Fibroblast of skin of scalp (primary cell): ENCODE results near the gene THOC6.

ENCODE experiments used
- DNase-seq: peaks from one replicate; pipeline ENCODE4 v3.0.0-alpha.2; 2013

The THOC6 gene

DNA sequence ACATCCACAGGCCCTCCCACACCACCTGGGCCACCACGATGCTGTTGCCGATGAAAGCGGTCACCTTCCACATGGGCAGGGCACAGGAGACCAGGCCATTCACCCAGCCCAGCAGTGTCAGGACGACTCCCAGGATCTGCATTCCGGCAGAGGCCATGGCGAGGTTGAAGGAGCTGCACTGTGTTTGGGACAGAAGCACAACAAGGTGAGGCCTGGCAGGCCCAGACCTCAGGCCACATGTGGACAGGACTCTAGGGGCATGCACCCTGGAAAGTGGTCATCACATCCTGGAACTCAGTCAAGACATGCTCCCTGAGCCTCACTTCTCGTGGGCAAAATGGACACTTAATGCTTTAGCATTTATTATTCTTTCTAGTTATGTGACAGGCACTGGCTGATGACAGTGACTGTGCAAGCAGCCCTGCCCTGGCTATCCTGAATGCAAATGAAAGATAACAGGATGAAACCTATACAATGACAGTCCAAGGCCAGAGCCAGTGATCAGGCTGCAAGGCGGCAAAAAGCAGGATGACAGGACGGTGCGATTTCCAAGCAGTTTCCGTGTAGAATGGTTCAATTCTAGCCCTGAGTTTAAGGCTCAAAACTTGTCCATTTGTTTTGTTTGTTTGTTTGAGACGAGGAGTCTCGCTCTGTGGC is 7.8 kb upstream of the THOC6 start:
- no peak for DNase-seq

DNA sequence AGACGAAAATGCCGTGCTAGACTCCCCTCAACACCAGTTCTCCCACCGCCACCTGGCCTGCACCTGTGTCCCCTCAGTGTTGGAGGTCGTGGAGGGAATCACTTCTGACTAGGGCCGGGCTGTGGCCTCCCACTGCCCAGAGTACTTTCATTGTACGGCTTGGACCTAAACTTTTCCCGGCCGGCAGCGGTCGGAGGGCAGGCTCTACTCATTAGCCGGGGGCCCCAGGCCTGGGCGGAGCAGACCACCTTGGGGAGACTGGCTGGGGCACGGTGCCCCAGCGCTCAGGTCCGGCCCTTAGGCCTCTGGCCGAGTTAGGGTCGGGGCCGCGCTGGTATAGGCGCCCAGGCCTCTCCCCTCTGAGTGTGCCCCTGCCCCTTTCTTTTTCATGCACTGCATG is 6.5 kb upstream of the THOC6 start:
- DNase-seq = no peak

DNA sequence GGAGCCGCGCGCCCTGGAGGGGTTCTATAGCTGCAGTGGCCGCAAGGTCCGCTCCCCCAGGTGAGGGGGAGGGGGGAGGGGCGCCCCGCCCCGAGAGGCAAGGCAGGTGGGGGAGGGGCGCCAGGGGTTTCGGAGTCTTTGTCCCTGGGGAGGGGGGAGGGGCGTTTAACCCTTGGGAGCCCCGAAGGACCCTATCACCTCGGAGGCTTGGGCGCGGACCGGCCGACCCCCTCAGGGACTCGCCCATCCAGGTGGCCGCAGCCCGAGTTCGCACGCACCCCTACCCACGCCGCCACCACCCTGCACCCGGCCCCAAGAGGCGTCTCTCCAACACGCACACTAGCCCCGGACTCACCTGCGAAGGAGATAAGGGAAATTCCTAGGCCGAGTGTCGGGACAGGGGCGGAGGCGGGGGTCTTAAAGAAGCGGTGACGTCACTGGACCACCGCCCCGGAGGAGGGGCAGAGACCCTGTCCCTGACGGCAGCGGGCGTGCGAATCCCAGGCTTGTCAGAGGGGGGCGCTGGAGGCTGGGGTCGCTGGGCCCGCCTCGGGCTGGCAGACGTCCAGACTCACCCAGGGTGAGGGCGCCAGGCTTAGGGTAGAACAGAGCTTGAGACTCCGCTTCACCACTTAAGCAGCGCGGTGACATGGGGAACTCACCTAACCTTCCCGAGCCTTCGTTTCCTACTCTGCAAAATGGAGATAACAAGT is 5.9 kb upstream of the THOC6 start, which contains the start of gene CLDN6:
CLDN6 (minus strand) TSS at position 390 of the 713 bp plus-strand sequence. CDS start 2,162 bp downstream, outside the sequence.
- DNase-seq = peak; percentile 24

DNA sequence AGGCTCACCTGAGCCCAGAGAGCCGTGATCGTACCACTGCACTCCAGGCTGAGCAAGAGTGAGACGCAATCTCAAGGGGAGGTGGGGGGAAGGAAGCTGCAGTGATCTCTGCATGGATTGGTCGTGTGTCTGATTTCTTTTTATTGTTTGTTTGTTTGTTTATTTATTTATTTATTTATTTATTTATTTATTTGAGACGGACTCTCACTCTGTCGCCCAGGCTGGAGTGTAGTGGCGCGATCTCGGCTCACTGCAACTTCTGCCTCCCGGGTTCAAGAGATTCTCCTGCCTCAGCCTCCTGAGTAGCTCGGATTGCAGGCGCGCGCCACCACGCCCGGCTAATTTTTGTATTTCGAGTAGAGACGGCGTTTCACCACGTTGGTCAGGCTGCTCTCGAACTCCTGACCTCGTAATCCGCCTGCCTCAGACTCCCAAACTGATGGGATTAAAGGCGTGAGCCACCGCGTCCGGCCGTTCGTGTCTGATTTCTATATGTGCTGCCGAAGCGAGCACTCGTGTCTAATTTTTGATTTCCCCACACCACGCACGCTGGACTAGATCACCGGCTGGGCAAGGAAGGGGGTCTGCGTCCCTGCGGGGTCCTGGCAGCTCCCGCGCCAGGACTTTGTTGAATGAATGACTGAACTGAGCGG is 4.1 kb upstream of the THOC6 start:
- no peak for DNase-seq

DNA sequence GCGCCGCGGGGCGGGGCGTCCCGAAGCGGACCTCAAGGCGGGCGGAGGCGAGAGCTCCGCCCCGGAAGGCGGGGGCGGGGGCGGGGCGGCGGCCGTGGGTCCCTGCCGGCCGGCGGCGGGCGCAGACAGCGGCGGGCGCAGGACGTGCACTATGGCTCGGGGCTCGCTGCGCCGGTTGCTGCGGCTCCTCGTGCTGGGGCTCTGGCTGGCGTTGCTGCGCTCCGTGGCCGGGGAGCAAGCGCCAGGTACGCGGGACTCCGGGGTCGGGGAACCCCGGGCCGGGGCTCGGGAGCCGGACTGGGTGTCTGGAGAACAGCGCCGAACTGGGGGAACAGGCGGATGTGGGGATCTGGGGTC is 3.6 kb upstream of the THOC6 start, which contains the start of gene TNFRSF12A:
TNFRSF12A (plus strand) TSS at position 122 of the 357 bp plus-strand sequence; CDS start at position 152, 30 bp downstream.
- DNase-seq = peak; percentile 87

DNA sequence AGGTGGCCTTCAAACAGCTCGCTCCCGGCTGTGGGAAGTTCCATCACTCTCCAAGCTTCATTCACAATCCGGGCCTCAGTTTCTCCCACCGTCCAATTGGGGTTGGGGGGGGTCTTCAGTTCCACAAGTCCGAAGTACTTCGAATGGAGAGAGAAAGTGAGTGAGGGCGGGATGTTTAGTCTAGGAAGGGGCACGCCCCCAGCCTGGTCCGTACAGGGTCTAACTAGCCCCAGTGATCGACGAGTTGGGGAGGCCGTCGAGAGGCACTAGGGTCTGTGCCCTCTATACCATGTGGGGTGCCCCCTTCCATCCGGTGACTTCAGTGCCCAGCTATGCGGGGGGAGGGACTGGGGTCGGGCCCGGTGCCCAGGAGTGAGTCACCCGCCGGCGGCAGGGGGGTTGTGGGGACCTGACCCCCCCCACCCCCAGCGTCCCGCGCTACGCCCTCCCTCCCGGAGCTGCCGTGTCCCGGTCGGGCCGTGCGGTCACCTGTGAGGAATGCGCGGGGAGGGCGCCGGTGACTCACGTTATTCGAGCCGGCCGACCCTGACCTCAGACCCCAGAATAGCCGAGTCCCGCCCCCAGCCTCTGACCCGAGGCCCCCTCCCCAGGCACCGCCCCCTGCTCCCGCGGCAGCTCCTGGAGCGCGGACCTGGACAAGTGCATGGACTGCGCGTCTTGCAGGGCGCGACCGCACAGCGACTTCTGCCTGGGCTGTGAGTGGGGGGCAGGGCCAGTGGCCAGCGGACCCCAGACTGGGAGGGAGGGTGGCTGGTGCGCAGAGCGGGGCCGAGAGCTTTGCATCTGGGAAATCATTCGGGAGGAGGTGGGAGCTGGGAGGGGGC is 3.0 kb upstream of the THOC6 start:
- peak; percentile 96 for DNase-seq

DNA sequence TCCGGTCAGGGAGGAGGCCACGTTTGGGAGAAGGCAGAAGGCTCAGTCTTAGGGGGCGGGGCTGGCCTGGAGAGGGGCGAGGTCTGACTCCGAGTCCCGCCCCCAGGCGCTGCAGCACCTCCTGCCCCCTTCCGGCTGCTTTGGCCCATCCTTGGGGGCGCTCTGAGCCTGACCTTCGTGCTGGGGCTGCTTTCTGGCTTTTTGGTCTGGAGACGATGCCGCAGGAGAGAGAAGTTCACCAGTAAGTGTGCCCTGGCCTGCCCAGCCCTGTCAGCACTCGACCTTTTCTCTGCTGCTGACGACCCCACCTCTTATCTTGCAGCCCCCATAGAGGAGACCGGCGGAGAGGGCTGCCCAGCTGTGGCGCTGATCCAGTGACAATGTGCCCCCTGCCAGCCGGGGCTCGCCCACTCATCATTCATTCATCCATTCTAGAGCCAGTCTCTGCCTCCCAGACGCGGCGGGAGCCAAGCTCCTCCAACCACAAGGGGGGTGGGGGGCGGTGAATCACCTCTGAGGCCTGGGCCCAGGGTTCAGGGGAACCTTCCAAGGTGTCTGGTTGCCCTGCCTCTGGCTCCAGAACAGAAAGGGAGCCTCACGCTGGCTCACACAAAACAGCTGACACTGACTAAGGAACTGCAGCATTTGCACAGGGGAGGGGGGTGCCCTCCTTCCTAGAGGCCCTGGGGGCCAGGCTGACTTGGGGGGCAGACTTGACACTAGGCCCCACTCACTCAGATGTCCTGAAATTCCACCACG is 2.2 kb upstream of the THOC6 start:
- DNase-seq = peak; percentile 98

DNA sequence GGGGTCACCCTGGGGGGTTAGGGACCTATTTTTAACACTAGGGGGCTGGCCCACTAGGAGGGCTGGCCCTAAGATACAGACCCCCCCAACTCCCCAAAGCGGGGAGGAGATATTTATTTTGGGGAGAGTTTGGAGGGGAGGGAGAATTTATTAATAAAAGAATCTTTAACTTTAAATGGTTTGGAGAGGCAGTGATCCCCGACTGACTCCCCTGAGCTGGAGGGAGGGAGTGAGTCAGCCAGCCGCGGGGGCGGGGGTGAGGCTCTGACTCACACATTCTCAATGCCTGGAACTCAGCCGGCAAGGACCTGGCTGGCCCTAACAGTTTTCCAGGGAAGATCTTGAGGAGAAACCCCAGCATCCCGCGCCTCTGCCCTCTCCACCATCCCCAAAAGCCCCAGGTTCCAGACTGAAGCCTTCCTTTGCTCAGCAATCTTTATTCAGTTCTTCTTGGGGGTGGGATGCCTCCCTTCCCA is 1.6 kb upstream of the THOC6 start:
- peak; percentile 98 for DNase-seq

DNA sequence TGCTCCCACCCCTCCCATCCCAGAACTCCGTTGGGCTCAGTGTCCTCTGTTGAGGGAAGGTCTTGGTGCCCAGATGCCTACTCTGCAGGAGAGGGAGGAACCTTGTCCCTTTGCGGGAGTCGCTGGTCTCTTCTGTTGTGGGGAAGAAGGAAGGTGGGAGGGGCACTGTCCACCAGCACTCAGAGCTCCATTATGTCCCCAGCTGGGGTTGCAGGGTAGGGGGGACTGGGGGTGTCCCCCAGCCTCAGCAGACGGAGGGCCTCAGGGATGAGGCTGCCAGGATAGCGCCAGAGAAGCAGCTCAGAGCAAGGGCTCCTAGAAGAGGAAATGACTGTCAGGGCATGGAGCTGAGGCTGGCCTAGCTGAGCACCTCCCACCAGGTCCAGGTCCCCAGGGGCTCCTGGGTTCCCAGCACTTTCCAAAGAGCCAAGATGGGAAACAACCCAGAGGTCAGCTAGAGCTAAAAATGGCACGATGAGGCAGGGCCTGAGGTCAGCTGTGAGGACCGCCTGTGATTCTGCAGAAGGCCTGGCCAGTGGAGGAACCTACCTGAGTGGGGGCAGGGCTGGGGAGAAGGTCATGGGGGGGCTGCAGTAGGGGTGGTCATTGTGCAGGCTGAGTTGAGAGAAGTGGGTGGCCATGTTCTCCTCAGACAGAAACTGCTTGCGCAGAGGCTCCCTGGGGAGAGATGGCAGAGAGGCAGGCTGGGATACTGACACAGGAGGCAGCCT is 986 bp upstream of the THOC6 start:
- peak; percentile 79 for DNase-seq

DNA sequence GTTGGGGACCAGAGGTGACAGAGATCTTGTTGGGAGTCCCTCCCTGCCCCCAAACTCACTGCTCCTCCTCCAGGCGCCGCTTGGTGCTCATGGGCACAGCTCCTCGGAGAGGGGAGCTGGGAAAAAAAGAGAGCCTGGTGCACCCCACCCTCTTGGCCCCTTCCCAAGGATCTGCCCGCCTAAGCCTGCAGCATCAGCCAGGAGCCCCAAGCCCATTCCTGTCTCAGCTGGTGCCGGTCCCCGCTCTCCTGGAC is 493 bp upstream of the THOC6 start:
- peak; percentile 90 for DNase-seq

DNA sequence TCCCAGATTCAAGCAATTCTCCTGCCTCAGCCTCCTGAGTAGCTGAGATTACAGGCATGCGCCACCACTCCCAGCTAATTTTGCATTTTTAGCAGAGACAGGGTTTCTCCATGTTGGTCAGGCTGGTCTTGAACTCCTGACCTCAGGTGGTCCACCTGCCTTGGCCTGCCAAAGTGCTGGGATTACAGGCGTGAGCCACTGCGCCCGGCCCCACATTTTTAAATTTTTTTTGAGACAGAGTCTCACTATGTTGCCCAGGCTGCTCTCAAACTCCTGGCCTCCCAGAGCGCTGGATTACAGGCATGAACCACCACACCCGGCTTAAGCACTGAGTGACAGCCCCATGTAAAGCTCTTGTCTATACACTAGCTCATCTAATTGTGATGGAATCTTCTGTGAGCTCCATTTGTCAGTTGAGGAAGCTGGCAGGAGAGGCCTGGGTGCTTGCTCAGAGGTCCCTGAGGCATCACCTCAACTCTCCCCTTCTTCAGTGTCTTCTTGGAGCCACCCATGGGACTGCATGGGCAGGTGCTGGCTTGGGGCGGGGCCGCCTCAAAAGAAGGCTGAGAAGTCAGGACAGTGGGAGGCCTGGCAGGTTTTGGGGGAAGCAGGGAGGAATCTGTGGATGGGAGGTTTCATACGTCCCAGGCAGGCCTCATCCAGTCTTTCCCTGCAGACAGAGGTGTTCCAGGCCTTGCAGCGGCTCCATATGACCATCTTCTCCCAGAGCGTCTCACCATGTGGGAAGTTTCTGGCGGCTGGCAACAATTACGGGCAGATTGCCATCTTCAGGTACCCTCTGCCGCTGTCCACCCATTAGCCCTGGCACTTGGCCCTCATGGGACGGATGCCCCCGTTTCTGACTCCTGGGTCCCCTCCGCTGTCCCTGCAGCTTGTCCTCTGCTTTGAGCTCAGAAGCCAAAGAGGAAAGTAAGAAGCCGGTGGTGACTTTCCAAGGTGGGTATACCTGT is 1.5 kb downstream of the THOC6 start:
- DNase-seq = no peak

DNA sequence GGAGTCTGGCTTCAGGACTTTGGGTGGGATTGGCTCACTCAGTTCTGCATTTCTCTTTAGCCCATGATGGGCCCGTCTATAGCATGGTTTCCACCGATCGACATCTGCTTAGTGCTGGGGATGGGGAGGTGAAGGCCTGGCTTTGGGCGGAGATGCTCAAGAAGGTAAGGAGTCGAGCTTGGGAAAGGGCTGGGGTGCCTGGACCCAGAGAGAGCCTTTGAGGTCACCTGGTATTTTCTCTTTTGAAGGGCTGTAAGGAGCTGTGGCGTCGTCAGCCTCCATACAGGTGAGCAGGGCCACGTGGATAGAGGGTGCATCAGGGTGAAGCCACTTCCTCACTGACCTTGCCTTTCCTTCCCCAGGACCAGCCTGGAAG is 2.2 kb downstream of the THOC6 start:
- DNase-seq = no peak

DNA sequence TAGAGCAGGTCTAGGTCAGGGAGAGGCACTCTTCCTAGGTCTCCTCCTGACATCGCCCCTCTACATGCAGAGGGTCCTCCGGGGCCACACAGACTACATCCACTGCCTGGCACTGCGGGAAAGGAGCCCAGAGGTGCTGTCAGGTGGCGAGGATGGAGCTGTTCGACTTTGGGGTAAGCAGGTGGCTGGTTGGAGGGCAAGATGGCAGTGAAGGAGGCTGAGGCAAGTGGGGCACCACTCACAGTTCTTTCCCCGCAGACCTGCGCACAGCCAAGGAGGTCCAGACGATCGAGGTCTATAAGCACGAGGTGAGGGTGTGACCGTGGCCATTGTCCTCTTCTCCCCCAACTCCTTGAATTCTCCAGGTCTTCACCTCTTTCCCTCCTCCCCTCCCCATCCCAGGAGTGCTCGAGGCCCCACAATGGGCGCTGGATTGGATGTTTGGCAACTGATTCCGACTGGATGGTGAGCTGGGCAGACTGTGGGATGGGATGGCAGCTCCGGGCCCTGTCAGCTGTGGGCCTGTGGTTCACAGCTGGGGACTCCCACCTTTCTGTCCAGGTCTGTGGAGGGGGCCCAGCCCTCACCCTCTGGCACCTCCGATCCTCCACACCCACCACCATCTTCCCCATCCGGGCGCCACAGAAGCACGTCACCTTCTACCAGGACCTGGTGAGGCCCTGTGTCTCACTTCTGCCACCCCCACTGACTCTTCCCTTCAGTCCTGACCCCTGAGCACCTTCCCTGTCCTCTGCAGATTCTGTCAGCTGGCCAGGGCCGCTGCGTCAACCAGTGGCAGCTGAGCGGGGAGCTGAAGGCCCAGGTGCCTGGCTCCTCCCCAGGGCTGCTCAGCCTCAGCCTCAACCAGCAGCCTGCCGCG is 3.0 kb downstream of the THOC6 start:
- no peak for DNase-seq

DNA sequence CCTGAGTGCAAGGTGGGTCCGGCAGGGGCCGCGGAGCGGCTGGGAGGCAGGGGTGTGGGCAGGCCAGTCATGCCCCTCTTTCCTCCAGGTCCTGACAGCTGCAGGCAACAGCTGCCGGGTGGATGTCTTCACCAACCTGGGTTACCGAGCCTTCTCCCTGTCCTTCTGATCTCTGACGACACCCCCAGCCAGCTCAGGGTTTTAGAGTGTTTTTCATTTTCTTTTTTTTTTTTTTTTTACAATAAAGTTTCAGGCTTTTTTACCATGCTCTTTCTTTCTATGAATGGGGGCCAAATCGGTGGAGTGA is 3.6 kb downstream of the THOC6 start:
- DNase-seq = no peak

DNA sequence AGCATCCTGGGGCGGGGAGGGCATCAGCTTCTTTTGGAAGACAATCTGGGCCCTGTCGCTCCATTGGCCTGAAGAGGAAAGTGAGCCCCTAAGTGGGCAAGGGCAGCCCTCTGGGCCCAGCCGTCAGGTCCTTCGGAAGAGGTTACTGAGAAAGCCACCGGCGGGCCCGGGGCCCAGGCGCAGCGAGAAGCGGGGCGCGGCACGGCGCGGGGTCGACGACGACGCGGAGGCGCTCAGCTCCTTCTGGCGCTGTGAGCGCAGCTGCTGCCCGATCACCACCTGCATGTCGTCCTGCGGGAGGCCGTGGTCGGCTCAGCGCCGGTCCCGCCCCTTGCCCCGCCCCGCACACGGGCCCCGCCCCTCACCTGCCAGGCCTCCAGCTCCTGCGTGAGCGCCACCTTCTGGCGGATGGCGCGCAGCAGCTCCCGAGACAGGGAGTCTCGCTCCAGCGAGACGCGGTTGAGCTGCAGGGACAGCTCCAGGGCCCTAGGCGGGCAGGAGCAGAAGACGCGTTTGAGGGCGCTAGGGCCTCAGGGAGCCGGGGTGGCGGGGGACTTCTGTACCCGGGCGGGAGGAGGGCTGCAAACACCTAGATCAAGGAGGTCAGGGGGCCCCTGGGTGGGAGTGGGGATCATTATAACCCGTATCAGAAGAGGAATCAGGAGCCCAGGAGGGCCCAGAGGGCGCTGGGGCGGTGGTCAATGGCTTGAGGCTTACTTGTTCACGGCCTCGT is 4.3 kb downstream of the THOC6 start:
- DNase-seq = peak; percentile 76

DNA sequence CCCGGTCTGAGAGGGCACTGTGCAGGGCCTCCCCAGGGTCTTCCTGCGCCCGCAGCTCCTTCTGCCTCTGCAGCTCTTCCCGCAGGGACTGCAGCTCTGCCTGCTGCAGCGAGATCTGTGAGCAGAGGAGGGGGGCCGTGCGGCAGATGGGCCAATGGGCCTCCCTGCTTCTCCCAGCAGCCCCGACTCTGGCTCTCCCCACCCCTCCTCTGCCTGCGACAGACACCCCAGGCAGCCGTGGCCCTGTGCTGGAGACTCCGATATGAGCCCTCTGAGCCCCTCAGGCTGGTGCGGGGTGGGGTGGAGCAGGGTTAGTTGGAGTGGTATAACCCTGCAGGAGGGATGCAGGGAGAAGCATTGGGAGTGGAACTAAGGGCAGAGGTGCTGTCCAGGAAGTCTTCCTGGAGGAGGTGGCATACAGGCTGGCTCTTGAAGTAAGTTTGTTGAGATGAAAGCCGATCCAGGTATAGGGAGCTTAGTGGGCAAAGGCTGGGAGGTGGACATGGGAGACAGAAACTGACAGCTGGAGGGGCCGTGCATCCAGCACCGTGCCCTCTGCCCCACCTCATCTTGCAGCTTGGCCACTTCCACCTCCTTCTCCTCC is 5.0 kb downstream of the THOC6 start:
- DNase-seq = no peak

DNA sequence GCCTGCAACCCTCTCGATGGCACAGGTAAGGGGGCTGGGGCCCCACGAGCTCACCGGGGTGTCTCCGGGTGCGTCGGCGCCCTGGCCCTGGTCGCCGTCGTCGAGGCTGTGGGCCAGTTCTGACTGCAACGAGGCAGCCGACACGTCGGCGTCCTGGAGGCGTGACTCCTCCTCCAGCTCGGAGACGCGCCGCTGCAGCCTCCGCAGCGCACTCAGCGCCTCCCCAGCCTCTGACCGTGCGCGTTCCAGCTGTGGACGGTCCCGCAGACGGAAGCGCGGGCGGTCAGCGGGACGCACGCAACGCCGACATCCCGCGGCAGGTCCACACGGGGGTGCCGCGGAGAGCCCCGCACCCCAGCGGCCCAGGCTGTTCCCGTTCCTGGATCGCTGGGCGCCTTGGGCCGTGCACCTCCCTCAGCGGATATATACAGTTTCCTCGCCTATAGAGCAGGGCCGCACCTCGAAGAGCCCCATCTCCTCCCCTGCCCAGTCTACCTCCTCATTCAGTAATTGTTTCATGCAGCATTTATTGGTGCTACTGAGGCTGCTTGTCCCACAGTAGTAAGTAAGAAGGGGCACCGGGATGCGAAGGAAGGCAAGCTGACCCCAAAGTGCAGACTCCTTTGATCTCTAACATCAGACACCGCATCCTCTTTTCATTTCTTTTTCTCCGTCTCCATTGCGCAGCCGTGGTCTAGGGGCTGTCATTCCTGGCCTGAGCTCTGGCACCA is 5.8 kb downstream of the THOC6 start:
- peak; percentile 43 for DNase-seq
